ENCODE measurements around the gene PSG5. TPM values are rescaled to one million over a fixed set of nuclear protein-coding genes. Genes with fewer than 3 reads are reported as not detected.
"Not testable (repeated sequence)": the region's sequence is repeated elsewhere in the genome, so short reads cannot be mapped to it uniquely, and the experiment has no call there.

PSG5 gene
- total RNA-seq, 1 experiment from 2014 or later: not detected

DNA sequence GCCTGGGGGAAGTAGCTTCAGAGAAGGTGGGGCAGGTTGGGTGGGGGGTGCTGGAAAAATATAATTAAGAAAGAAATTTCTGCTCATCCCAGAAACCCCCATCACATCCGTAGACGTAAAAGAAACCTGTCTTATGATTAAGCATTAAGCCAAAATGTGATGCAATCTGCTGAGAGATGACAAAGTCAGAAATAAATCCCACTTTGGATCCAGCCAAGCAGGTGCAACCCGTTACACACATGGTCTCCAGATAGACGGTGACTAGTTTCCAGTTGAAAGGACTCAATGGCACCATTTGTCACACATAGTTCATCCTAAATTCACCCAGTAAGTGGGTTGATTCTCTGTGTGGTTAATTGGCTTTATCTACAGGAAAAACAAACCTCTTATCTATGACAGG, 34.1 kb downstream of the PSG5 start:
- H3K4me1 Mint-ChIP-seq (ENCODE audit: insufficient read depth, unreplicated experiment): peaks cover 20% of the 10 kb centered on the region
- intact Hi-C loops (cut with micrococcal nuclease): no loop called here
- DNase-seq (ENCODE audit: unreplicated experiment): peak; percentile 24
- no peaks in the 10 kb centered on the region for H3K9me3 Mint-ChIP-seq (ENCODE audit: unreplicated experiment)
- no TSS peak for BruUV-seq (replicated peaks)
- H3K4me3 Mint-ChIP-seq (ENCODE audit: unreplicated experiment): no peak overlapping the region
- POLR2A ChIA-PET: no interaction called here
- H3K27me3 Mint-ChIP-seq (ENCODE audit: insufficient read depth, unreplicated experiment): no peaks in the 10 kb centered on the region
- CTCF ChIA-PET: no interaction called here
- no peak overlapping the region for H3K27ac Mint-ChIP-seq (ENCODE audit: low read depth, unreplicated experiment)
- TF ChIP-seq, protein P1, sequence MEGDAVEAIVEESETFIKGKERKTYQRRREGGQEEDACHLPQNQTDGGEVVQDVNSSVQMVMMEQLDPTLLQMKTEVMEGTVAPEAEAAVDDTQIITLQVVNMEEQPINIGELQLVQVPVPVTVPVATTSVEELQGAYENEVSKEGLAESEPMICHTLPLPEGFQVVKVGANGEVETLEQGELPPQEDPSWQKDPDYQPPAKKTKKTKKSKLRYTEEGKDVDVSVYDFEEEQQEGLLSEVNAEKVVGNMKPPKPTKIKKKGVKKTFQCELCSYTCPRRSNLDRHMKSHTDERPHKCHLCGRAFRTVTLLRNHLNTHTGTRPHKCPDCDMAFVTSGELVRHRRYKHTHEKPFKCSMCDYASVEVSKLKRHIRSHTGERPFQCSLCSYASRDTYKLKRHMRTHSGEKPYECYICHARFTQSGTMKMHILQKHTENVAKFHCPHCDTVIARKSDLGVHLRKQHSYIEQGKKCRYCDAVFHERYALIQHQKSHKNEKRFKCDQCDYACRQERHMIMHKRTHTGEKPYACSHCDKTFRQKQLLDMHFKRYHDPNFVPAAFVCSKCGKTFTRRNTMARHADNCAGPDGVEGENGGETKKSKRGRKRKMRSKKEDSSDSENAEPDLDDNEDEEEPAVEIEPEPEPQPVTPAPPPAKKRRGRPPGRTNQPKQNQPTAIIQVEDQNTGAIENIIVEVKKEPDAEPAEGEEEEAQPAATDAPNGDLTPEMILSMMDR (IDR thresholded peaks at IDR 0.05; ENCODE audit: unreplicated experiment): no peak
- H3K36me3 Mint-ChIP-seq (ENCODE audit: insufficient read depth, unreplicated experiment): no peaks in the 10 kb centered on the region

DNA sequence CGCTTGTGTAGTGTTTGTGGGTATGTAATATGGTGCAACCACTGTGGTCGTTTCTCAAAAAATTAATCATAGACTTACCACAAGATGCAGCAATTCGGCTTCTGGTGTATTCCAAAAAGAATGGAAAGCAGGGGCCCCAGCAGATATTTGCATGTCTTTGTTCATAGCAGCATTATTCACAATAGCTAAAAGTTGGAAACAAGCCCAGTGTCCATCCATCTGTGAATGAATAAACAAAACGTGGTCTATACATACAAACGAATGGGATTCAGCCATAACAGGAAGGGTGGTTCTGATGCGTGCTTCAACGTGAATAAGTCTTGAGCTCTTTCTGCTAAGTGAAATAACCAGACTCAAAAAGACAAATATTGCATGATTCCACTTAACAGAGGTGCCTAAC, 36.5 kb downstream of the PSG5 start:
- POLR2A ChIA-PET: interaction anchor here (1.7 kb wide), 1 partner anchor 20 kb away, joined by 5 read pairs; no protein-coding TSS in a partner anchor

DNA sequence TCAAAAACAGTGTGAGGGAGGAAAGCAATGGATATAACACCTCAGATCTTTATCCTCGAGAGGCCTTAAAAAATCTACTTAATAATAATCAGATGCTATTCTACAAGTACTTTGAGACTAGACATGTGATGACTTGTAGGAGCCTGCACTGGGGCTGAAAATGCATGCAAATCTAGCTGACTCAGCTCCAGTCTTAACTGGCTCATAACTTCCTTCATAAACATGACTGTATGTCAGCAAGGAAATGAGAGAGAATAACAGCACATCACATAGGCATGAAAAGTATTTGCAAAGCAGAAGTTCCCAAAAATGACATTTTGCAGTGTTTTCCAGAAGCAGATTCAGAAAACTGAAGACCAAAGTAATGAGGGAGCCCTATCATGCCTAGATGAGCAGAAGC, 38.1 kb downstream of the PSG5 start:
- no peak overlapping the region for H3K4me3 Mint-ChIP-seq (ENCODE audit: unreplicated experiment)
- CTCF ChIA-PET: no interaction called here
- H3K27ac Mint-ChIP-seq (ENCODE audit: low read depth, unreplicated experiment): peak overlapping the region; percentile 84
- TF ChIP-seq, protein P1 (IDR thresholded peaks at IDR 0.05; ENCODE audit: unreplicated experiment): no peak
- peaks cover 20% of the 10 kb centered on the region for H3K4me1 Mint-ChIP-seq (ENCODE audit: insufficient read depth, unreplicated experiment)
- H3K27me3 Mint-ChIP-seq (ENCODE audit: insufficient read depth, unreplicated experiment): no peaks in the 10 kb centered on the region
- peak; percentile 84 for DNase-seq (ENCODE audit: unreplicated experiment)
- no peaks in the 10 kb centered on the region for H3K36me3 Mint-ChIP-seq (ENCODE audit: insufficient read depth, unreplicated experiment)
- POLR2A ChIA-PET: interaction anchor here (1.1 to 1.5 kb wide), 3 partner anchors 17 to 36 kb away, joined by 3 to 7 read pairs (median 4); no protein-coding TSS in a partner anchor
- H3K9me3 Mint-ChIP-seq (ENCODE audit: unreplicated experiment): peaks cover 5% of the 10 kb centered on the region
- no TSS peak for BruUV-seq (replicated peaks)
- intact Hi-C loops (cut with micrococcal nuclease): loop anchor here (2.0 kb wide), 1 partner anchor 53 kb away; no protein-coding TSS in a partner anchor

More for the DNA sequence above, 36.5 kb downstream of the PSG5 start:
- H3K4me1 Mint-ChIP-seq (ENCODE audit: insufficient read depth, unreplicated experiment): peaks cover 20% of the 10 kb centered on the region
- intact Hi-C loops (cut with micrococcal nuclease): loop anchor here (2.0 kb wide), 1 partner anchor 51 kb away; no protein-coding TSS in a partner anchor
- CTCF ChIA-PET: interaction anchor here (0.7 to 1.5 kb wide), 2 partner anchors 42 to 48 kb away, joined by 3 read pairs; no protein-coding TSS in a partner anchor
- DNase-seq (ENCODE audit: unreplicated experiment): peak; percentile 82
- not testable (repeated sequence) for BruUV-seq (replicated peaks); H3K27me3 Mint-ChIP-seq (ENCODE audit: insufficient read depth, unreplicated experiment); H3K36me3 Mint-ChIP-seq (ENCODE audit: insufficient read depth, unreplicated experiment); H3K4me3 Mint-ChIP-seq (ENCODE audit: unreplicated experiment); H3K9me3 Mint-ChIP-seq (ENCODE audit: unreplicated experiment)
- peak overlapping the region; percentile 57 for H3K27ac Mint-ChIP-seq (ENCODE audit: low read depth, unreplicated experiment)

DNA sequence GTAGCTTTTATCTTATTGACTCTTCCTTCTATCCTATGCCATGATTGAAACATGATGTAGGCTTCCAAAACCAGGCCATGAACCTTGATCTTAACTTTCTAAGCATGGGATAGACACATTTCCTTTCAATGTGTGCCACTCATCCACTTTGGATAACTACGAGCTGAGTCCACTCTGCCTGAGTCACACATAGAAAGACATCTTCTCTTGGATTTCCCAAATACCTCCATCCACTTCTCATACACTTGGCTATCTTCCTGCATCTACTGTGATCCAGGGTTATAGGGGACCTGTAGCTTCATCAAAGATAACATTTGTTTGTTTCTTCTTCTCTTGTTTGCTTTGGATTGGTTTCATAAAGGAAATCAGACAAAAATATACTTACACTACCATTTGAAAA, 44.6 kb downstream of the PSG5 start:
- H3K27me3 Mint-ChIP-seq (ENCODE audit: insufficient read depth, unreplicated experiment); BruUV-seq (replicated peaks); H3K36me3 Mint-ChIP-seq (ENCODE audit: insufficient read depth, unreplicated experiment); DNase-seq (ENCODE audit: unreplicated experiment); H3K4me3 Mint-ChIP-seq (ENCODE audit: unreplicated experiment); H3K27ac Mint-ChIP-seq (ENCODE audit: low read depth, unreplicated experiment); CTCF ChIA-PET; intact Hi-C loops (cut with micrococcal nuclease); POLR2A ChIA-PET; H3K4me1 Mint-ChIP-seq (ENCODE audit: insufficient read depth, unreplicated experiment): not testable (repeated sequence)
- peaks cover 13% of the 10 kb centered on the region for H3K9me3 Mint-ChIP-seq (ENCODE audit: unreplicated experiment)

DNA sequence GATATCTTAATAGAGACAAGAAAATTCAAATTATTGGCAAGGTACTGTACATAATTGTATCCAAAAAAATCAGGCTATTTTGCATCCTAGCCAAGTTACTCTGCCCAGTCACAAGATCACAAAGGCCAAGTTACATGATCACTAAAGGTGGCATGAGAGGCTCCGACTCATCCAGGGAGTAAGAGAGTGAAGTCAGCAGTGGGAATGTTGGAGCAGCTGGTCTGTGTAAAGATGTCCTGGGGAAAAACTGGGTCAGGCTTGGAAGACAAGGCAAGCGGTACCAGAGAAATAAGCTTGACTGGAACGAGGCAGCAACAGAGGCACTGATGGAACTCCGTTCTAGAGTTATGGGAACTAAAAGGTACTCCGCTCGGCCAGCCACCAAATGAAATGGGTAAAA, 53.6 kb downstream of the PSG5 start:
- Mint-ChIP-seq H3K9me3 (ENCODE audit: unreplicated experiment) (no peaks in the 10 kb centered on the region), H3K4me1 (ENCODE audit: insufficient read depth, unreplicated experiment) (peaks cover 25% of the 10 kb centered on the region), H3K36me3 (ENCODE audit: insufficient read depth, unreplicated experiment) (no peaks in the 10 kb centered on the region), H3K4me3 (ENCODE audit: unreplicated experiment) (no peak overlapping the region), H3K27me3 (ENCODE audit: insufficient read depth, unreplicated experiment) (no peaks in the 10 kb centered on the region), H3K27ac (ENCODE audit: low read depth, unreplicated experiment) (no peak overlapping the region)
- TF ChIP-seq, protein P1 (IDR thresholded peaks at IDR 0.05; ENCODE audit: unreplicated experiment): no peak
- intact Hi-C loops (cut with micrococcal nuclease): no loop called here
- ChIA-PET CTCF (no interaction called here), POLR2A (no interaction called here)
- no peak for DNase-seq (ENCODE audit: unreplicated experiment)
- BruUV-seq (replicated peaks): no TSS peak

DNA sequence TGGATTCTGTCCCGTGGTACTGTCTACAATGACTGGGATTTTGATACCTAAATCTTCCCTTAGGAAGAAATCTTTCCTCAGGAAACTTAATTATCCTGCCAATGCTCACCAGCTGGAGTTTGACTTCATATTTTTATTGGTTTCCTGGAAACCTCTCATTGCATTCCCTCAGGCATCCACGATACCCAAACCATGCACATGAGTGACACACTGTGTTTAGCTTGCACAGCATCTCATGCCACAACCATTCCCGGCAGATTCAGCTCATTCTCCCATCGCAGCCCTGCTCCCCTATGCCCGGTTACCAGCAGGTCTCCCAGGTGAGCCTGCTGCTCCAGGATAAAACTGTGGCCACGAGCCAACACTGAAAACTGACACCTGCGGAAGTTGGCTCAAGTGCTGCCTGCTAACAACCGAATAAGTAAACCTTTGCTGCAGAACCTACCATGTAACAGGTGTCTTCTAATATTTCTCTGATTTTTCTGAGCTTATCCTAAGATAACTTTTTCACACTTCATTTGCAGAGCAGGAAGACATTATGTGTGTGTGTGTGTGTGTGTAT, 55.0 kb downstream of the PSG5 start:
- not testable (repeated sequence) for H3K27ac Mint-ChIP-seq (ENCODE audit: low read depth, unreplicated experiment)

DNA sequence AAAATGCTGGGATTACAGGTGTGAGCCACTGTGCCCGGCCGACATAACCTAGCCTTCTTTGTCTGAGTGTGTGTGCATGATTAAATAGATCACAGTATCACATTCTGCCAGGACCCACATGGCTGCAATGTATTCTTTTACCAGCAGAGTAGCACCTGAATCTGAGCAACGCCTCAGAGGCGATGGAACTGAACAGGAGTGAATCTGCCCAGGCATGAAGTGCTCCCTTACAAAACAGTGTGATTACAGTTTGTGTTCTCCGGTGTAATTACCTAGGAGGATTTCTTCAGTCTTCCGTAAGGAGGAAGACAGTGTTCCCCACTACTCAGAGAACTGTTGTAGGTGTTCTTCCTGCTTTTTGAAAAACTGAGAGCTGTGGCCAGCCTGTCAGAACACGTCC, 57.1 kb downstream of the PSG5 start:
- H3K4me1 Mint-ChIP-seq (ENCODE audit: insufficient read depth, unreplicated experiment): peaks cover 37% of the 10 kb centered on the region
- intact Hi-C loops (cut with micrococcal nuclease); H3K36me3 Mint-ChIP-seq (ENCODE audit: insufficient read depth, unreplicated experiment); H3K9me3 Mint-ChIP-seq (ENCODE audit: unreplicated experiment); BruUV-seq (replicated peaks); H3K27me3 Mint-ChIP-seq (ENCODE audit: insufficient read depth, unreplicated experiment): not testable (repeated sequence)
- ChIA-PET CTCF (interaction anchor here (0.7 to 1.2 kb wide), 2 partner anchors 12 to 25 kb away, joined by 3 read pairs; no protein-coding TSS in a partner anchor), POLR2A (interaction anchor here (0.6 to 1.7 kb wide), 5 partner anchors 9 to 76 kb away, joined by 3 to 5 read pairs (median 3); partner anchors contain the start of gene PSG4)
- peak overlapping the region; percentile 92 for H3K27ac Mint-ChIP-seq (ENCODE audit: low read depth, unreplicated experiment)
- DNase-seq (ENCODE audit: unreplicated experiment): peak; percentile 69
- peak overlapping the region; percentile 12 for H3K4me3 Mint-ChIP-seq (ENCODE audit: unreplicated experiment)

More for the DNA sequence above, 55.0 kb downstream of the PSG5 start:
- H3K9me3 Mint-ChIP-seq (ENCODE audit: unreplicated experiment); BruUV-seq (replicated peaks); H3K4me3 Mint-ChIP-seq (ENCODE audit: unreplicated experiment); H3K36me3 Mint-ChIP-seq (ENCODE audit: insufficient read depth, unreplicated experiment); H3K27me3 Mint-ChIP-seq (ENCODE audit: insufficient read depth, unreplicated experiment); intact Hi-C loops (cut with micrococcal nuclease): not testable (repeated sequence)
- DNase-seq (ENCODE audit: unreplicated experiment): peak; percentile 74
- POLR2A ChIA-PET: interaction anchor here (0.8 kb wide), 1 partner anchor 17 kb away, joined by 7 read pairs; no protein-coding TSS in a partner anchor
- peaks cover 37% of the 10 kb centered on the region for H3K4me1 Mint-ChIP-seq (ENCODE audit: insufficient read depth, unreplicated experiment)
- CTCF ChIA-PET: interaction anchor here (0.5 to 0.6 kb wide), 2 partner anchors 60 to 1070 kb away, joined by 3 read pairs; no protein-coding TSS in a partner anchor
